ENCODE measurements around the gene C3orf85.

Gene C3orf85

DNA sequence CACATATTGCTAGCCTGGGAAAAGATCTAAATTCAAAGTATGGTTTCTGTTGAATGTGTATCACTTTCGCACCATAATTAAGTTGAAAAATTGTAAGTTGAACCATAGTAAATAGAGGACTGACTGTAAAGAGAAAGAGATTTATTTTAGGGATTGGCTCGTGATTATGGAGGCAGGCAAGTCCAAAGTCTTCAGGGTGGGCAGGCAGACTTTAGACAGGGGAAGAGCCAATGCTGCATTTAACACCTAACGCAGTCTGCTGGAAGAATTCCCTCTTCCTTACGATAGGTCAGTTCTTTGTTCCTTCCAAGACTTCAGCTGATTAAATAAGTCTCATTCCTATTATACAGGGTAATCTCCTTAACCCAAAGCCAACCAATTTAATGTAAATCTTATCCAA lies 15.8 kb downstream of the C3orf85 start:
- DNase-seq (ENCODE audit: low spot score) = no peak

DNA sequence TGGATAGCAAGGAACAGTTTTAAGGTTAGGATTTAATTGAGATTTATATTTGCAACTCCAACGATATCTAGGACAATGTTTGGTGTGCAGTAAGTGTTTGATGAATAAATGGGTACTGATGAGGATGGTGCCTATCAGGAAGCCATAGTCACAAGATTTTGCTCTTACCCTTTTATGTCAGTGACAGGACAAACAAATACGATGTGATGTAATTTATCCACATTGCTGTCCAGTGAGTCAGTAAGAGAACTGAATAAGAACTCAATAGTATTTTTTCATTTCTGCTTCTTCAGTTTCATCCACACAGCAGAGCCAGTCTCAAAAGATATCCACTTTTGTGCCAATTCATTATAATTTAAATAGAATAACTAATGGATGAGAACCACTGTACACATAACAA lies 18.5 kb downstream of the C3orf85 start:
- no peak for DNase-seq (ENCODE audit: low spot score)

DNA sequence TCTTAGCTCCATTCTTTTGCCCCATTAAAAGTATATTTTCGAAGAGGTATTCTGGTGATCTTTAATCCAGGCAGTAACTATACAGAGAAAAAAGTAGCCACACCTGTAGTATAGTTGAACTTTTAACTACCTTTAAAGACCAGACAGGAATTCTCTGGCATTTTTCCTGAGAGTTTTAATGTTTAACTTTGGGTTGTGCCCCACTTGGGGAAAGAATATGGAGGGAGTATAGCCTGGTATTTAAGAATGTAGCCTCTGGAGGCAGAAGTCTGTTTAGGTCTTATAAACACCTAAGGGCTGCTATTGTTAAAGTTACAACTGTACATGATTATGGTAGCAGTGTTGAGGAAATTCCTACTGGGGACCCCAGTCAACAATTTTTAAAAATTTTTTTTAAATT lies 19.3 kb downstream of the C3orf85 start:
- DNase-seq (ENCODE audit: low spot score) = no peak

DNA sequence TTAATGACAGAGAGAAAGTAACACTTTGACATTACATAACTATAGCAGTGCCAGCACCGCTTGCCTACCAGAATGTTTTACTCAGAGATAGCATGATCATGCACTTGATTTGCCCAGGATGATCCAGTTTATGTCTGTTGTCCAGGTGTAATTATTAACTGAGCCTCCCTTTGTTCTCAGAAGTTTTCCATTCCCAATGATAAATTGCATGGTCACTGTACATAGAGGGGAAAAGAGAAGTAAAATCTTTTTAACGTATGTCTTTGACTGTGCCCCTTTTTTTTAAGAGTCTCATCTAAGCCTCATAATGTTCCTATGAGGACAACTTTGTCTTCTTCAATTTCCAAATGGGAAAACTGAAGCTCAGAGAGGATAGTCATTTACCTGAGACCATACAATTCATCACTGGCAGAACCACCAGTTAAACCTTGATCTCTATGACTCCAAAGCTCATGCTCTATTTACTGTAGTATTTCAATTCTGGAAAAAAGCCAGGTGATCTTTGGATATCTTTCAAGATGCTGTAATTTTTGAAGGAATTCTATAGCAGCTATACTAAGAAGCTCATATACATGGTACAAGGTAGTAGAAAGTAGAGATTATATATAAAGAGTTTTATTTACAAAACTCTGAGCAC lies 25.1 kb downstream of the C3orf85 start:
- DNase-seq (ENCODE audit: low spot score) = no peak

DNA sequence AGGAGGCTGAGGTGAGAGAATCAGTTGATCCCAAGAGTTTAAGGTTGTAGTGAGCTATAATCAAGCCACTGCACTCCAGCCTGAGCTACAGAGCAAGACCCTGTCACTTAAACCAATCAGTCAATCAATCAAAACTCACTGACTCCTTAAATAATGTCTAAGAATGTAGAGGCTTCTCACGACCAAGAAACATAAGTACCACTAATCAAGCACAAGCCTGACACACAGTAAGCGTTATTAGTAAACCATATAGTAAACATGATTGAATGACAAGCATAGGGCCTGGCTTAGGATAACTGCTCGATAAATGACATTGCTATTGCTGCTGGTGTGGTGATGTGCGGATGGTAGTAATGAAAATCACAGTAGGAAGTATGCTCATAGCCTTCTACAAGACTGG lies 29.4 kb downstream of the C3orf85 start:
- DNase-seq (ENCODE audit: low spot score) = no peak

DNA sequence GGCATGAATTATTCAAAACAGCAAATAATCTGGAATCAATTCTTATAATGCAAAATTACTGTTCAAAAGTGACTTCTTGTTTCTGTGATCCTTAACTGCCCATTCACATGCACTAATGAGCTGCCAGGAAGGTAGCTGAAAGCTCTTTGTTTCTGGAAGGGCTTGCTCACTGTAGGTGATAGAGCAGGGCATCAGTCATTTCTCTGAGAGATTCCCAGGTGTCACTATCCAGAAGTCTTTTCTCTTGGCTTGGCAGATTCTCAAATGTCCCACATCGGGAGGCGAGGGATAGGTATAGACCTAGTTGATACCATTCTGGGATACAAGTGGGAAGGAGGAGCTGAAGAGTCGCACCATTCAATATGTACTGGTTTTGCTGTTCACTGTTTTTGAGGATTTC lies 35.0 kb downstream of the C3orf85 start:
- DNase-seq (ENCODE audit: low spot score) = no peak

DNA sequence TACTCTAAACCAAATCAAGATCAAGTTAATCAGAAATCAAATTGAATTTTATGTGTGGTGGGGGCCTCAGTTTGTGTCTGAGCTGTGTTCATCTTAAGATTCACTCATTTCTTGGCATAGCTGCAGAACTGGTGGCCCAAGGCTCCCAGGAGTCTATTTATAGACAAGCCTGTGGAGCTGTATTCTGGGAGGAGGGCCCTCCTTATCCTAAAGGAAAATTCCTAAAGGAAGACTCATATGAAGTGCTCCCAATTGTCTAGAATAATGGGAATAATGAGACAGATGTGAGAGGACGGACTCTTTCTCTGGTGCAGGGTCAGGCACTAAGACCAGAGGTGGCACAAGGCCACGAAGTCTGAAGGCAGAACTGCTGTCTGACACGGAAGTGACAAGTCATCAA lies 38.9 kb downstream of the C3orf85 start:
- no peak for DNase-seq (ENCODE audit: low spot score)

DNA sequence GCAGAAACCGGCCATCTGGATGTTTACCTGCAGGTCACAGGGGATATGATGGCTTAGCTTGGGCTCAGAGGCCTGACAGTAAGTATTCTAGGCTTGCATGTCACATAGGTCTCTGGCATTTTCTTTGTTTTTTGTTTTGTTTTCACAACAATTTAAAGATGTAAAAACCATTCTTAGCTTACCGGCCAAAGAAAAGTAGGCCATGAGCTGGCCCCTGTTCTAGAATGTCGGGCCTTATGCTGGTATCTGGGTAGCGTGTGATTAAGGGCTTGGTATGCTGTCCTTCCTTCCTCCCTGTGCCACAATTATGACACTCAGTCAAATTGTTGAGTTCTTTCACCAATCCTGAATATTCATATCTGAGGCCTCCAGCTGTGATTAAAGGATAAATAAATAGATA lies 40.2 kb downstream of the C3orf85 start:
- no peak for DNase-seq (ENCODE audit: low spot score)

DNA sequence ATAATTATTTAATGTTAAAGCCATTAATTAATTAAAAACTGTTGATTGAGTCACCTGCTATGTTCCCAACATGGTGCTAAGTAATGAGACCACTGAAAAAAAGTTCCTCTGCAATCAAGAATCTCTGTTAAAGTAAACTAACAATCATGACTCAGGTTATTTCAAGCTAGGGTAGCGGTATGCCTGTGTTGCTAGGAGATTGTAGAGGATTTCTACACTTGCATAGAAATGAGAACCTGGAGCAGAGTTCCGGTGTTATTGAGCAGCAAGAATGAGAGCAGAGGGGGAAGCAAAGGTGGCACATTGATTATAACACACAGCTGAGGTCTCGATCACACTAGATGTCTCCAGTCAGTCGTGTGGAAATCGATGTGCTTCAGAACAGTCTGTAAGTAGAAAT lies 41.4 kb downstream of the C3orf85 start:
- no peak for DNase-seq (ENCODE audit: low spot score)

DNA sequence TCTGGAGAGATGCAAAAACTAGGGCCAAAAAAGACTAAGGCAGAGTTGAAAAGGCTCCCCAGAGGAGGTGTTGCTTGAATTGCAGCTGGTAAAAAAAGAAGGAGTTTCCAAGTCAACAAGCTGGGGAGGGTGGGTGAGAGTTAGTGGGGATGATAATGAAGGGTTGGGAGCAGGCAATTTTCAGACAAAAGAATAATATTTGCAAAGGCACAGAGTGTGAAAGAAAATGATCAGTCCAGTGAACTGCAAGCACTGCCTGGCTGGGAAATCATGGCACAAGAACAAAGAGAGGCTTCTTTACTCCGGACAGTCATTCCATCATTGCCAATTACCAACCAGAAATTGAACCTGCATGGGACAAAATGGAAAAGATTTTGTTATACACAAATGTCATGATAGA lies 42.2 kb downstream of the C3orf85 start:
- no peak for DNase-seq (ENCODE audit: low spot score)

DNA sequence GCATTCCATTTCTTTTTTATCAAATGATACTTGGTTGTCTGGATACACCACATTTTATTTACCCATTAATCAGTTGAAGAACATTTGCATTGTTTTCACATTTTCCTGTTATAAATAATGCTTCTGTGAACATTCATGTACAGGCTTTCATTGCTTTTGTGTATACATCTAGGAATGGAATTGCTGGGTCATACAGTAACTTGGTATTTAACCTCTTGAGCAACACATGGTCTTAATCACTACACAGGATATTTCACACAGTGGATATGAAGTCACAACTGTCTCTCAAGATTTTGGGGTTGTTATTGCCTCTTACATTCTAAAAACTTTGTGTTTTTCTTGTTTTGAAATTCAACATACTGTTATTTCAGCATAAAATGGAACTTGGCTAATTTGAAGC lies 48.2 kb downstream of the C3orf85 start:
- no peak for DNase-seq (ENCODE audit: low spot score)

DNA sequence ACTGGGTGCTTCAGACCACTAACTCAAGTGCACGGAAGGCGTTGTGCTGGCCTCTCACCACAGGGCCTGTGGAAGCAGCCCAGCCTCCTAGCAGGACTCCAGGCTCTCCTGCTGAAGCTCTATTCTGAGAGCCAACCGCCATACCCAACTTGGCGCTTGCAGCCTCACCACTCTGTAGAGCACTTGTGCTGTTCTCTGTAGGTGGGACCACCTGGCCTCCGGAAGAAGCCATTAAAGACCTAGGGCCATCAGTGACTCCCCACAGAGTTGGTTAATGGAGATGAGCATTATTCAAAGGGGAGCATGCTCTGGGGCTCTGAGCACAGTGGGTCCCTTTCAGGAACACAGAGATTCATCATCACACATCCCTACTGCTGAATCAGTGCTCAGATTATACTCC lies 50.9 kb downstream of the C3orf85 start:
- no peak for DNase-seq (ENCODE audit: low spot score)

DNA sequence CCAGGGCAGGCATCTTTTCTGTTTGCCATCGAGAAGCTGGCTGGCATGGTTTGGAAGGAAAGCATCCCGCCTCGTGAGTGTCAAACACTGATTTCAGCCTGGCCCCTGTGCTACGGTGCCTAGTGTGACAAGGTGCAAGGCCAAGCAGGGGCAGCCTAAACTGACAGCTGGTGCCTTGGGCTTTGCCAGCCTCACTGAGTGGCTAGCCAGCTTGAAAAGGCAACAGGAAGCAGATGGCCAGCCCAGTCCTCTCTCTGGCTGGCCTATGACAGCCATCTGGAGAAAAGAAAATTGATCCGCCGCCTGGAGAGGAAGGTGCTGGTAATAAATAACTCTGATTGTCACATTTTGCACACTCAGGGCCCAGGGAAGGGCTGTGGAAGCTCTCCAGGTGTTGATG lies 52.2 kb downstream of the C3orf85 start:
- no peak for DNase-seq (ENCODE audit: low spot score)

DNA sequence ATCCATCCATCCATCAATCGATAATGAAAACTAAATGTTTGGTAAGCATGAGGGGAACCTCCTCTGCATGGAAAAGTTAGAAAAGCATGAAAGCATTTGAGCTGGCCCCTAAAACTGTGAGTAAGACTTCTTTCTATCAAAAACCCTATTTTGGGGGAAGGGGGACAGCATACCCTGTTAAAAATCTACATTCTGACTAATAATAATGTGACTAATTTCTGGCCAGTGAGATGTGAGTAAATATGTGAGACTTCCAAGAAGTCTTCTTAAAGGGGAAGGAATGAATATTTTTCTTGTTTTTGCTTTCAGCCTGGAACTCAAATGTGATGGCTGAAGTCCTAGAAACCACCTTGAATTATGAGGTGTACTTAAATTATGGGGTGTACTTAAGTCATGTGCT lies 54.9 kb downstream of the C3orf85 start:
- DNase-seq (ENCODE audit: low spot score) = no peak

DNA sequence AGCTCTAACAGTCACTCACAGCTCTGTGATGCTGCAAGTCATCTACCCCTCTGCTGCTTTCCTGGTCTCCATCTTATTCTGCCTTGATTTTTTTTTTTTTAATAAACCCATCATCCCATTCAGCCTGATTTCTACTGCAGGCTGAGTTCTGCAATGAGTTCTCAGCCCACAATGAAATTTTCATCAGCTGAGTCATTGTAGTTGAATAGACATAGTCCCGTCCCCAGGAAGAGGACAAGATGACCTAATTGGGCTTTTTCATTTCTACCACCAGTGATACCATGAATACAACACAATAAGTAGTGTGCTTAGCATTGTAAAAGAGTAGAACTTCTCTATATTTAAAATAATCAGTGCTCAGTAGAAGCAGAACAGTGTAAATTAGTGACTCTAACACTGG lies 59.3 kb downstream of the C3orf85 start:
- DNase-seq (ENCODE audit: low spot score) = no peak

Measured in putamen (tissue), 1 donor.